Cardiac fibroblast (primary cell): ENCODE measurements around the gene EGR4.

Experiments used
- DNase-seq, 2 donors: peaks; one replicate each; pipeline versions ENCODE4 v3.0.0 to v3.0.0-alpha.2; 2010; ENCODE audit warnings: low read depth in 2 of 2
- H3K4me3 ChIP-seq, 2 donors: replicated peaks in 1 of 2; 1 replicate in 1 of 2; 2 replicates in 1 of 2; pipeline ENCODE4 v1.5.1; 2011; ENCODE audit warnings: low read depth in 2 of 2, low read length in 2 of 2, mild to moderate bottlenecking in 2 of 2, moderate library complexity in 1 of 2
- TF ChIP-seq, protein P1 (sequence below): IDR thresholded peaks from one replicate; pipeline ENCODE4 v1.5.1; 2011; ENCODE audit warnings: low read depth, mild to moderate bottlenecking, low read length, inconsistent platforms

EGR4 gene

DNA sequence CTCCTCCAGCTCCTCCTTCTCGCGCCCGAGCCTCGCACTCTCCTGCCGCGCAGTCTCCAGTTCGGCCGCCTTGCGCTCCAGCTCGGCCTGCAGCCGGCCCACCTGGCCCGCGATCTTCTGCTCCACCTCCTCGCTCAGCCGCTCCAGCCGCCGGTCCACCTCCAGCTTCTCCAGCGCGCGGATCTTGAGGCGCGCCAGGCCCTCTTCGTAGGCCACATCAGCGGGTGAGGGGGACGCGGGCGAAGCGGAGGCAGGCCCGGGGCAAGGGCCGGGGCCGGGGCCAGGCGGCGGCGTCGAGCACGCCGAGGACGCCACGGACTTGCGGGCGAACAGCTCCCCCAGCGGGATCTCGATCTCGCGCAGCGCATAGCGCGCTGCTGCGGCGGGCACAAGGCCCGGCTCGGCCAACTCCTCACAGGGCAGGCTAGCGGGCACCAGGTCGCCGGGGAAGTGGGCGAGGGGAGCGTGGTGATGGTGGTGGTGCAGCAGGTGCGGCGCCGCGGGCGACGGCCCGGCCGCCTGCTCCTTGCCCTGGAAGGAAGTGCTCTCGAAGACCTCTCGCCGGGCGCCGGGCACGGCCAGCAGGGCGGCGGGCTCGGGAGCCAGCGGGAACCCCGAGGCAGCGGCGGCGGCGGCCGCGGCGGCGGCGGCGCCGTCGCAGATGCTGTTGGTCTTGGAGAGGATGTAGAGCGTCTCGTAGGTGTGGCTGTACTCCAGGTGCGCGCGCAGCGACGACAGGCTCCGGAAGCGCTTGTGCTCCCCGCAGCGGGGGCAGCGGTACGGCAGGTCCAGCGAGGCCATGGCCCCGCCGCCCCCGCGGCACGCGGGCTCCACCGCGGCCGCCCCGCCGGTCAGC is 24.3 kb downstream of the EGR4 start:
- H3K4me3 ChIP-seq = no peak overlapping the region
- DNase-seq = peak in 1 of 2 donors; percentile 21
- TF ChIP-seq, protein P1, sequence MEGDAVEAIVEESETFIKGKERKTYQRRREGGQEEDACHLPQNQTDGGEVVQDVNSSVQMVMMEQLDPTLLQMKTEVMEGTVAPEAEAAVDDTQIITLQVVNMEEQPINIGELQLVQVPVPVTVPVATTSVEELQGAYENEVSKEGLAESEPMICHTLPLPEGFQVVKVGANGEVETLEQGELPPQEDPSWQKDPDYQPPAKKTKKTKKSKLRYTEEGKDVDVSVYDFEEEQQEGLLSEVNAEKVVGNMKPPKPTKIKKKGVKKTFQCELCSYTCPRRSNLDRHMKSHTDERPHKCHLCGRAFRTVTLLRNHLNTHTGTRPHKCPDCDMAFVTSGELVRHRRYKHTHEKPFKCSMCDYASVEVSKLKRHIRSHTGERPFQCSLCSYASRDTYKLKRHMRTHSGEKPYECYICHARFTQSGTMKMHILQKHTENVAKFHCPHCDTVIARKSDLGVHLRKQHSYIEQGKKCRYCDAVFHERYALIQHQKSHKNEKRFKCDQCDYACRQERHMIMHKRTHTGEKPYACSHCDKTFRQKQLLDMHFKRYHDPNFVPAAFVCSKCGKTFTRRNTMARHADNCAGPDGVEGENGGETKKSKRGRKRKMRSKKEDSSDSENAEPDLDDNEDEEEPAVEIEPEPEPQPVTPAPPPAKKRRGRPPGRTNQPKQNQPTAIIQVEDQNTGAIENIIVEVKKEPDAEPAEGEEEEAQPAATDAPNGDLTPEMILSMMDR = no peak

DNA sequence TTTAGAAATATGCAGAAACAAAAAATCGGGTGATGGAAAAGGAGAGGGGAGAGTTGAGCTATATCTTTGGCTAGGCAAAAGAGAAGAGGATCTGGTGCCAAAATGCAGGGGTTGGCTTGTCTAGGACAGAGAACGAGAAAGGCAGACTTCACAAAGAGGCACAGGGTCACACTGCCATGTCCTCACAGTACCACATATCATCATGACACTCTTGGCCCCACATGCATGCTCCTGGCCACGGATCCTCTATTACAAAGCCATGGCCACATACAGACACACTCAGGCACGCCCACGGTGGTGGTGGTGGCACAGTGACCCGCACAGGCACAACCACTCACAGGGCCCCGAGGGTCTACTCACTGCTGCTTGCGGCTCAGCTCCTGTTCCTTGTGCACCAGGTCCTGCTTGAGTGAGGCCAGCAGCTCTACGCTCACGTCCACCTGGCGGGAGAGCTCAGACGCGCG is 24.9 kb downstream of the EGR4 start:
- H3K4me3 ChIP-seq = no peak overlapping the region
- DNase-seq = no peak
- TF ChIP-seq, protein P1 = no peak

DNA sequence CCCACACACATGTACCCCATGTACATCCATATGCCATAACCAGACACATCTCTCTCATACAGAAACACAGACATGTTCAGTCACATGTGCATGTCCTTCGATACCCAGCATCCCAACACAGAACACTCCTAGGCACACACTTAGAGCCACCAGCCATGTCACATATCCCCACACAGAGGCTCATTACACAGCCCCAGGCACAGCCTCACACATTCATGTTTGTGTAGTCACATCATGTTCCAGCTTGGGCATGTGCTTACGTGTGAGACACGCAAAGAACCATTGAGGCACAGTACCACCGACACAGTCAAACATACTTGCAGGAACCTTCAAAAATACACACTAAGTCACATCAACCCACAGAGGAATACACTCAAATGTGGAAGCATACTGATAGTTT is 26.3 kb downstream of the EGR4 start:
- TF ChIP-seq, protein P1 = no peak
- H3K4me3 ChIP-seq = no peak overlapping the region
- no peak for DNase-seq

DNA sequence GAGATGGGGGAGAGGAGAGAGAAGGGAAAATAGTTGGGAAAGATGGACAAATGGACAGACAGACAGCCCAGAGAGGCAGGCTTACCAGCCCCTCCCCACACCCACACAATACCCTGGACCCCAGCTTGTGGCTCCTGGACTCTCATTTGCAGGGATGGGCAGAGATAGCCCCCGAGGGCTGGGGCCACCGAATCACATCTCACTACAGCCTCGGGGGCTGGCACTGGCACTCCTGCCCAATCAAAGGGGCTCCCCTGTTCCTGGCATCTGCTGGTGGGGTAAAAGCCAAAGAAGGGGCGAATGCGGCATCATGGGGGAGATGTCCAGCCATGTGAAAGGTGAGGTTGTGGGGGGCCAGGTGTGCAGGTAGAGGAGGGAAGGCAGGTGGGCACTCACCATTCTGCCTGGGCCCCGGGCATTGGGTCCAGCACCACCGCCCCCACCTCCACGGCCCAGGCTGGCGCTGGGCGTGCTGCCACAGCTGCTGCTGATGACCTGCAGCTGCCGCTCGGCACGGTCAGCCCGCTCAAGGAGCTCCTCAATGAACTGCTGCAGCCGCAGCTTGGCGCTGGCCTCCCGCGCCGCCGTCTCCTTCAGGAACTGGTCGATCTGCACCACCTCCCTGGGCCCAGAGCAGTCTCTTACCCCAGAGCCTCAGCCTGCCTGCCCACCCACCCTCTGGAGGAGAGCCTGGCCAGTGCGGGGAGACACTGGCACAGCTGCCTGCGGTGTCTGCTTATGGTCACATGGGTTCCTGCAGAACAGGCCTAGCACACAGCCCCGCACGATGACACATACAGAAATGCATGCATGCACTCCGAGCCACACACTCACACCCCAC is 27.1 kb downstream of the EGR4 start:
- TF ChIP-seq, protein P1 = no peak
- H3K4me3 ChIP-seq = no peak overlapping the region
- DNase-seq = no peak

DNA sequence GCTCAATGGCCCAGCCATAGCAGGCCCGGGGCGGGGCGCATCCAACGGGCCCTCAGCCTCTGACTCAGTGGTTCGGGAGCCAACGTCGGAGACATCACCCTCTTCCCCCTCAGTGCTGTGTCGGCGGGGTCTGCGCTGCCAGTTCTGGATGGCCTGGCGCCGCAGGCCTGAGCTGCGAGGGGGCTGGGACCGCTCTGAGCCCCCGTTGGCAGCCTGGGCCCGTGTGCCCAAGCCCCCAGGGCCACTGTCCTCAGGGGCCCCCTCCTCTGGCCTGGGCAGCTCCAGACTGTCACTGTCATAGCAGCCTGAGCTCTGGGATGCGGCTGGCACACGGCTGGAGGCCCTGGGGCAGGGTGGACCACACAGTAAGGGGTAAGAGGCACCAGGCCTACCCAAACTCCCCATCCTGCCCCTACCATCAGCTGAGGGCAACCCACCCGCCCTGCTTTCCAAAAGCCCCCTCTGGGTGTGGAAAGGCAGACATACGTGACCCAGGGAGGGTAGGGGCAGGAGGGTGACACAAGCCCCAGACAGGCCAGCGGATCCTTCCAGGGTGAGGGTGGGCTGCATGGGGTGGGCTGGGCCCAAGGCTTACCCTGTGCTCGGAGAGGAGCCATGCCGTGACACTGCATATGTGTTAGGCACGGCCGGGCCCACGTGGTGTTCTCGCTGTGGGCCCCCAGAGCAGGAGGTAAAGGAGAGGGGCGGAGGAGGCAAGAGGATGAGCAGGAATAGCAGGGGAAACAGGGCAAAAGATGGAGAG is 27.9 kb downstream of the EGR4 start:
- DNase-seq = no peak
- TF ChIP-seq, protein P1 = no peak

DNA sequence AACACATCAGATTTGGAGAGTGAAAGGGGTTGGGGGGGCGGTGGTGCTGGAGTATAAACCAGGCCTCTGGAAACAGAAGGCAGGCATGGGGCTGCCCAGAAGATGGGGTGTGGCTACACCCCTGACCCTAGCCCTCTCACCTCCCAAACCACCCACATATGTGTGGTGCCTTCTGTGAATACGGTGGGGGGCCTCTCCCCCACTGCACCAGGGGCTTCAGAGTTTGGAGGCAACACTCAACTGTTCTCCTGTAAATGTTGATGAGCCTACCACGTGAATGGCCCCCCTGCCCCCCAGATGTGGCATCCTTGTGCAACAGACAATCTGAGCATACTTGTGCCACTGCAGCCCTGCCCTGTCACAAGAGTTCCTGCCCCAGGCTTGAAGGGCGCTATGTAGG is 28.6 kb downstream of the EGR4 start:
- no peak overlapping the region for H3K4me3 ChIP-seq
- DNase-seq = no peak
- TF ChIP-seq, protein P1 = no peak

More for the DNA sequence above, 27.9 kb downstream of the EGR4 start:
- H3K4me3 ChIP-seq = no peak overlapping the region
